Liver (tissue), 9 donors: ENCODE data around the gene MINK1. TPM values are rescaled to one million over a fixed set of nuclear protein-coding genes. Genes with fewer than 3 reads are reported as not detected.

ENCODE experiments used
- DNase-seq: peaks from one replicate; pipeline ENCODE4 v3.0.0-alpha.2; 2017; ENCODE audit warnings: low spot score
- H3K27ac ChIP-seq, 2 donors: one replicate each; pipeline ENCODE4 v1.7.0; 2013; ENCODE audit warnings: inconsistent platforms in 2 of 2, low read length in 2 of 2, control low read depth in 1 of 2, low read depth in 1 of 2, mild to moderate bottlenecking in 1 of 2
- H3K27me3 ChIP-seq, 4 donors: one replicate each; pipeline versions ENCODE4 v1.6.1 to v1.7.0; 2013; ENCODE audit warnings: low read length in 3 of 4, inconsistent platforms in 1 of 4, mild to moderate bottlenecking in 1 of 4, moderate library complexity in 1 of 4; ENCODE audit not compliant: control insufficient read depth in 4 of 4, insufficient read depth in 4 of 4
- H3K36me3 ChIP-seq, 4 donors: one replicate each; pipeline versions ENCODE4 v1.6.1 to v1.7.0; 2013; ENCODE audit warnings: low read length in 3 of 4, mild to moderate bottlenecking in 3 of 4, low read depth in 1 of 4, moderate library complexity in 1 of 4; ENCODE audit not compliant: control insufficient read depth in 4 of 4, insufficient read depth in 3 of 4
- H3K4me1 ChIP-seq, 4 donors: one replicate each; pipeline versions ENCODE4 v1.6.1 to v1.7.0; 2013; ENCODE audit warnings: low read length in 3 of 4, mild to moderate bottlenecking in 3 of 4, moderate library complexity in 1 of 4; ENCODE audit not compliant: control insufficient read depth in 4 of 4, insufficient read depth in 4 of 4
- H3K4me3 ChIP-seq, 3 donors: one replicate each; pipeline versions ENCODE4 v1.6.1 to v1.7.0; 2013; ENCODE audit warnings: low read length in 3 of 3, control low read depth in 1 of 3, low read depth in 1 of 3, mild to moderate bottlenecking in 1 of 3
- H3K9ac ChIP-seq, 2 donors: one replicate each; pipeline ENCODE4 v1.7.0; 2013; ENCODE audit warnings: low read length in 2 of 2, mild to moderate bottlenecking in 2 of 2, moderate library complexity in 2 of 2, control low read depth in 1 of 2, low read depth in 1 of 2
- H3K9me3 ChIP-seq, 4 donors: one replicate each; pipeline versions ENCODE4 v1.6.1 to v1.7.0; 2013; ENCODE audit warnings: low read length in 3 of 4; ENCODE audit not compliant: control insufficient read depth in 4 of 4
- EGR1 ChIP-seq, 2 donors: IDR thresholded peaks; 2 replicates each; pipeline ENCODE4 v1.6.1; 2016 to 2018; ENCODE audit warnings: antibody characterized with exemption in 2 of 2, low read depth in 2 of 2
- FOXA1 ChIP-seq: IDR thresholded peaks from 2 replicates; pipeline ENCODE4 v1.6.1; 2016; ENCODE audit warnings: antibody characterized with exemption
- GABPA ChIP-seq, 2 donors: IDR thresholded peaks in 1 of 2; conservative IDR thresholded peaks in 1 of 2; 2 replicates each; pipeline ENCODE4 v1.6.1; 2016; ENCODE audit warnings: antibody characterized with exemption in 2 of 2, mild to moderate bottlenecking in 1 of 2, moderate library complexity in 1 of 2
- HNF4G ChIP-seq: IDR thresholded peaks from 2 replicates; pipeline ENCODE4 v1.6.1; 2016; ENCODE audit warnings: antibody characterized with exemption
- JUND ChIP-seq, 2 donors: IDR thresholded peaks; 2 replicates each; pipeline ENCODE4 v1.6.1; 2016; ENCODE audit warnings: antibody characterized with exemption in 2 of 2
- NR2F2 ChIP-seq: IDR thresholded peaks from 2 replicates; pipeline ENCODE4 v1.6.1; 2016; ENCODE audit warnings: antibody characterized with exemption
- RXRA ChIP-seq, 2 donors: IDR thresholded peaks; 2 replicates each; pipeline ENCODE4 v1.6.1; 2017 to 2018; ENCODE audit warnings: antibody characterized with exemption in 2 of 2, mild to moderate bottlenecking in 1 of 2
- SP1 ChIP-seq: IDR thresholded peaks from 2 replicates; pipeline ENCODE4 v1.6.1; 2018; ENCODE audit warnings: antibody characterized with exemption, mild to moderate bottlenecking
- TAF1 ChIP-seq: conservative IDR thresholded peaks from 2 replicates; pipeline ENCODE4 v1.6.1; 2016; ENCODE audit warnings: antibody characterized with exemption, mild to moderate bottlenecking
- WGBS: extraction: QIAGEN DNeasy Blood & Tissue Kit; methylation state at CpG from one replicate; pipeline ENCODE4 v1.1.7; 2013; 5-methylcytosine and 5-hydroxymethylcytosine counted together
- polyA plus RNA-seq, 2 donors: library from polyadenylated mRNA; stranded (reverse) in 1 of 2; unstranded in 1 of 2; fragments of 200-250 nt in 1 of 2; fragments of >200 nt in 1 of 2; fragmentation: Nextera tagmentation in 1 of 2; extraction: Ambion mirVana in 1 of 2; gene quantifications; one replicate each; pipeline versions ENCODE4 v1.2.1 to v1.2.3, GENCODE V29; 2013 to 2015
- total RNA-seq, 2 donors: library from RNA; depleted of rRNA; stranded (reverse); fragments of >200 nt; gene quantifications; one replicate each; pipeline ENCODE4 v1.2.3, GENCODE V29; 2014
- TF ChIP-seq, protein P1 (sequence below): IDR thresholded peaks from 2 replicates; pipeline ENCODE4 v1.6.1; 2016; ENCODE audit warnings: antibody characterized with exemption, mild to moderate bottlenecking
- TF ChIP-seq, protein P2 (sequence below): IDR thresholded peaks from 2 replicates; pipeline ENCODE4 v1.6.1; 2016; ENCODE audit warnings: antibody characterized with exemption
- TF ChIP-seq, protein P3 (sequence below): IDR thresholded peaks from 2 replicates; pipeline ENCODE4 v1.6.1; 2016; ENCODE audit warnings: antibody characterized with exemption
- TF ChIP-seq, protein P4 (sequence below): IDR thresholded peaks from 2 replicates; pipeline ENCODE4 v1.6.1; 2016; ENCODE audit warnings: antibody characterized with exemption
- TF ChIP-seq, protein P5 (sequence below): fragments of 150-350 bp; IDR thresholded peaks from 2 replicates; pipeline ENCODE4 v1.5.1; 2017; ENCODE audit warnings: improper control_type of control experiment, low read depth, low read length; ENCODE audit not compliant: missing input control
- donor health status: healthy.
- donor health status: healthy.
- donor health status: healthy.
- donor health status: healthy.
- donor health status: healthy.

MINK1 gene
- total and polyA plus RNA-seq, 4 donors: 6.9 to 30.6 (median 21.1) TPM

DNA sequence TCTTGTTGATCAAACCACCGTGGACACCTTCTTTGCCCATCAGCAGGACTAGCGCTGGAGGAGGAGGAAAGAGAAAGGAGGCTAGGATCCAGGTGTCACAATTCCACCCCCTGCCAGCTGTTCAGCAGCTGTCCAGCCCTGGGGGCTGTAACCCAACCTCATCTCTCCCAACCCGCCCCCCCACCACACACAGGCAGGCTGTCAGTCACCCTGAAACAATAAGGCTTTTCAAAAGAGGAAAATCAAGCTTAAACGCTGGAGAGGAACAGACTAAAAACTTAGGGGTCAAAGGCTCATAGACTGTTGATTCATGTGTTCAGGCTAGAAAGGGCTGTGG is 112.8 kb downstream of the MINK1 start:
- TF ChIP-seq, protein P1, sequence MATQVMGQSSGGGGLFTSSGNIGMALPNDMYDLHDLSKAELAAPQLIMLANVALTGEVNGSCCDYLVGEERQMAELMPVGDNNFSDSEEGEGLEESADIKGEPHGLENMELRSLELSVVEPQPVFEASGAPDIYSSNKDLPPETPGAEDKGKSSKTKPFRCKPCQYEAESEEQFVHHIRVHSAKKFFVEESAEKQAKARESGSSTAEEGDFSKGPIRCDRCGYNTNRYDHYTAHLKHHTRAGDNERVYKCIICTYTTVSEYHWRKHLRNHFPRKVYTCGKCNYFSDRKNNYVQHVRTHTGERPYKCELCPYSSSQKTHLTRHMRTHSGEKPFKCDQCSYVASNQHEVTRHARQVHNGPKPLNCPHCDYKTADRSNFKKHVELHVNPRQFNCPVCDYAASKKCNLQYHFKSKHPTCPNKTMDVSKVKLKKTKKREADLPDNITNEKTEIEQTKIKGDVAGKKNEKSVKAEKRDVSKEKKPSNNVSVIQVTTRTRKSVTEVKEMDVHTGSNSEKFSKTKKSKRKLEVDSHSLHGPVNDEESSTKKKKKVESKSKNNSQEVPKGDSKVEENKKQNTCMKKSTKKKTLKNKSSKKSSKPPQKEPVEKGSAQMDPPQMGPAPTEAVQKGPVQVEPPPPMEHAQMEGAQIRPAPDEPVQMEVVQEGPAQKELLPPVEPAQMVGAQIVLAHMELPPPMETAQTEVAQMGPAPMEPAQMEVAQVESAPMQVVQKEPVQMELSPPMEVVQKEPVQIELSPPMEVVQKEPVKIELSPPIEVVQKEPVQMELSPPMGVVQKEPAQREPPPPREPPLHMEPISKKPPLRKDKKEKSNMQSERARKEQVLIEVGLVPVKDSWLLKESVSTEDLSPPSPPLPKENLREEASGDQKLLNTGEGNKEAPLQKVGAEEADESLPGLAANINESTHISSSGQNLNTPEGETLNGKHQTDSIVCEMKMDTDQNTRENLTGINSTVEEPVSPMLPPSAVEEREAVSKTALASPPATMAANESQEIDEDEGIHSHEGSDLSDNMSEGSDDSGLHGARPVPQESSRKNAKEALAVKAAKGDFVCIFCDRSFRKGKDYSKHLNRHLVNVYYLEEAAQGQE: no peak
- TF ChIP-seq JUND (IDR thresholded peaks at IDR 0.05) (no peak), NR2F2 (no peak), EGR1 (IDR thresholded peaks at IDR 0.05; ENCODE audit: low read depth in 2 of 2) (no peak), FOXA1 (no peak)
- Histone ChIP-seq H3K27ac (peak overlapping the region; percentile 65 to 96), H3K4me3 (peak overlapping the region; percentile 71 to 96 (median 91)), H3K9ac (no peak overlapping the region), H3K9me3 (no peaks in the 10 kb centered on the region), H3K27me3 (no peaks in the 10 kb centered on the region), H3K36me3 (peaks cover 6 to 26% (median 12%) of the 10 kb centered on the region in 4 donors), H3K4me1 (peaks cover 5 to 60% (median 46%) of the 10 kb centered on the region in 4 donors)
- DNase-seq: no peak
- 27% methylated on average over 4 of the region's 4 CpGs for WGBS

DNA sequence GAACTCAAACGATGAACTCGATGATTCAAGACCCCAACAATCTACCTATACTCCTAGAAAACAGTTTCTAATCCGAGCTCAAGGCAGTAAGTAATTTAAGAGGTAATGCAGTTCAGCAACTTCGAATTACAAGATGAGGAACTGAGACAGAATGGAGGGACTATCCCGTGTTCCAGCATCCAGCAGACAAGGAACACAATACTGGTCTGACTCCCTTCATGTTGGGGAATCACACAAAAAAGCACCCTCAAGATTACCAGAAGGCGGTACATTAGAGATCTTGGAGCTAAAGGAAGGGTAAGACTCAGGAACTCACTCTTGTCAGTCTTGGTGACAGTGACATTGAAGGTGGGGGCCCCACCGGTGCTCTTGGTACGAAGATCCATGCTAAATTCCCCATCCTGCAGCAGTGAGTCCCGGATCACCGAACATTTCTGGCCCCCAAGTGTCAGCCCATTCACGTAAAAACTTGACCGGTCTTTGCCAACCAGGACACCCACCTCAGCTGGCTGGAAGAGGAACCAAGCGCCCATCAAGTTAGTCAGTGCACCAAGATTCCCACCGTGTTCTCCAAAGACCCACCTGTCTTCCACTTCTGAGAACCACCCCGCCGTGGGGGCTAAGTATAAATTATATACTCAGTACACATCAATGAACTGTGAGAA is 113.3 kb downstream of the MINK1 start:
- H3K9ac ChIP-seq: peak overlapping the region; percentile 61 to 85
- H3K4me3 ChIP-seq: peak overlapping the region; percentile 71 to 96 (median 91)
- 33% methylated on average over 16 of the region's 16 CpGs for WGBS
- no peak for DNase-seq
- H3K4me1 ChIP-seq: peaks cover 6 to 60% (median 46%) of the 10 kb centered on the region in 4 donors
- H3K36me3 ChIP-seq: peaks cover 6 to 26% (median 12%) of the 10 kb centered on the region in 4 donors
- TF ChIP-seq FOXA1: no peak
- TF ChIP-seq, protein P2, sequence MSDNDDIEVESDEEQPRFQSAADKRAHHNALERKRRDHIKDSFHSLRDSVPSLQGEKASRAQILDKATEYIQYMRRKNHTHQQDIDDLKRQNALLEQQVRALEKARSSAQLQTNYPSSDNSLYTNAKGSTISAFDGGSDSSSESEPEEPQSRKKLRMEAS: no peak
- TF ChIP-seq NR2F2: no peak
- TF ChIP-seq TAF1: no peak
- no peak for TF ChIP-seq SP1
- no peaks in the 10 kb centered on the region for H3K27me3 ChIP-seq
- H3K27ac ChIP-seq: peak overlapping the region; percentile 95 to 96
- H3K9me3 ChIP-seq: no peaks in the 10 kb centered on the region

DNA sequence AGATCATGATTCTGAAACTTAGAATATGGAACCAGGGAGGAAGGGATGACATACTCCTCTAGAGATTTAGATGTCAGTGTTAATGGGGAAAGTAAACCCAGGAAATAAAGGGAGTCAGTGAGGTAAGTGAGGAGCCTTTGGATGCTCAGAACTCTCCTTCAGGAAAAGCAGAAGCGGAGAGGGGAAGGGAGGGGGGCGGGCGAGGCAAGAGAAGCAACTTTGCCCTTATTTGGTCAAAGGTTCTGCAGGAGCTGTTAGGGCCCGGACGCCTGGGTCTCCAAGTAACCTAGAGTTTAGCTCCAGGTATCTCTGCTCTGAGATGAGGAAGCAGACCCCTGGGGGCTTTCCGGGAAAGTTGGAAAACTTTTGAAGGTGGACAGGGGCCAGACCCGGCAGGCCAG is 113.9 kb downstream of the MINK1 start:
- peak overlapping the region; percentile 95 to 96 for H3K27ac ChIP-seq
- H3K9me3 ChIP-seq: no peaks in the 10 kb centered on the region
- peaks cover 8 to 60% (median 46%) of the 10 kb centered on the region in 4 donors for H3K4me1 ChIP-seq
- H3K36me3 ChIP-seq: peaks cover 6 to 26% (median 12%) of the 10 kb centered on the region in 4 donors
- H3K9ac ChIP-seq: peak overlapping the region; percentile 61 to 85
- WGBS: 1% methylated on average over 7 of the region's 7 CpGs
- no peak for DNase-seq
- no peaks in the 10 kb centered on the region for H3K27me3 ChIP-seq
- H3K4me3 ChIP-seq: peak overlapping the region; percentile 71 to 96 (median 91)
- TF ChIP-seq, protein P3, sequence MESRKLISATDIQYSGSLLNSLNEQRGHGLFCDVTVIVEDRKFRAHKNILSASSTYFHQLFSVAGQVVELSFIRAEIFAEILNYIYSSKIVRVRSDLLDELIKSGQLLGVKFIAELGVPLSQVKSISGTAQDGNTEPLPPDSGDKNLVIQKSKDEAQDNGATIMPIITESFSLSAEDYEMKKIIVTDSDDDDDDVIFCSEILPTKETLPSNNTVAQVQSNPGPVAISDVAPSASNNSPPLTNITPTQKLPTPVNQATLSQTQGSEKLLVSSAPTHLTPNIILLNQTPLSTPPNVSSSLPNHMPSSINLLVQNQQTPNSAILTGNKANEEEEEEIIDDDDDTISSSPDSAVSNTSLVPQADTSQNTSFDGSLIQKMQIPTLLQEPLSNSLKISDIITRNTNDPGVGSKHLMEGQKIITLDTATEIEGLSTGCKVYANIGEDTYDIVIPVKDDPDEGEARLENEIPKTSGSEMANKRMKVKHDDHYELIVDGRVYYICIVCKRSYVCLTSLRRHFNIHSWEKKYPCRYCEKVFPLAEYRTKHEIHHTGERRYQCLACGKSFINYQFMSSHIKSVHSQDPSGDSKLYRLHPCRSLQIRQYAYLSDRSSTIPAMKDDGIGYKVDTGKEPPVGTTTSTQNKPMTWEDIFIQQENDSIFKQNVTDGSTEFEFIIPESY: no peak
- TF ChIP-seq RXRA (IDR thresholded peaks at IDR 0.05): no peak
- TF ChIP-seq, protein P4, sequence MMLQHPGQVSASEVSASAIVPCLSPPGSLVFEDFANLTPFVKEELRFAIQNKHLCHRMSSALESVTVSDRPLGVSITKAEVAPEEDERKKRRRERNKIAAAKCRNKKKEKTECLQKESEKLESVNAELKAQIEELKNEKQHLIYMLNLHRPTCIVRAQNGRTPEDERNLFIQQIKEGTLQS: no peak
- TF ChIP-seq FOXA1: no peak
- no peak for TF ChIP-seq GABPA (IDR thresholded peaks at IDR 0.05 in 1 of 2, conservative IDR thresholded peaks at IDR 0.05 in 1 of 2)
- no peak for TF ChIP-seq JUND (IDR thresholded peaks at IDR 0.05)
- no peak for TF ChIP-seq SP1
- TF ChIP-seq, protein P1: no peak
- TF ChIP-seq, protein P2: no peak
- TF ChIP-seq NR2F2: no peak
- no peak for TF ChIP-seq HNF4G
- TF ChIP-seq, protein P5, sequence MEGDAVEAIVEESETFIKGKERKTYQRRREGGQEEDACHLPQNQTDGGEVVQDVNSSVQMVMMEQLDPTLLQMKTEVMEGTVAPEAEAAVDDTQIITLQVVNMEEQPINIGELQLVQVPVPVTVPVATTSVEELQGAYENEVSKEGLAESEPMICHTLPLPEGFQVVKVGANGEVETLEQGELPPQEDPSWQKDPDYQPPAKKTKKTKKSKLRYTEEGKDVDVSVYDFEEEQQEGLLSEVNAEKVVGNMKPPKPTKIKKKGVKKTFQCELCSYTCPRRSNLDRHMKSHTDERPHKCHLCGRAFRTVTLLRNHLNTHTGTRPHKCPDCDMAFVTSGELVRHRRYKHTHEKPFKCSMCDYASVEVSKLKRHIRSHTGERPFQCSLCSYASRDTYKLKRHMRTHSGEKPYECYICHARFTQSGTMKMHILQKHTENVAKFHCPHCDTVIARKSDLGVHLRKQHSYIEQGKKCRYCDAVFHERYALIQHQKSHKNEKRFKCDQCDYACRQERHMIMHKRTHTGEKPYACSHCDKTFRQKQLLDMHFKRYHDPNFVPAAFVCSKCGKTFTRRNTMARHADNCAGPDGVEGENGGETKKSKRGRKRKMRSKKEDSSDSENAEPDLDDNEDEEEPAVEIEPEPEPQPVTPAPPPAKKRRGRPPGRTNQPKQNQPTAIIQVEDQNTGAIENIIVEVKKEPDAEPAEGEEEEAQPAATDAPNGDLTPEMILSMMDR: no peak
